T47D (cell line): ENCODE data around the gene SSBP2.

ENCODE experiments used
- DNase-seq, 2 experiments: peaks; one replicate each; pipeline versions ENCODE4 v3.0.0 to v3.0.0-alpha.2; 2011 to 2012; ENCODE audit warnings: low read depth in 1 of 2, low spot score in 1 of 2
- JUND ChIP-seq: IDR thresholded peaks from 2 replicates; pipeline ENCODE4 v1.6.1; 2012; ENCODE audit warnings: low read depth
- in situ Hi-C: cut with HindIII; loops from 2 replicates; pipeline ENCODE4 v1.10.0; 2016; ENCODE audit warnings: low sequenced_read_pairs, low pct_unique_long_range_greater_than_20kb

The SSBP2 gene

DNA sequence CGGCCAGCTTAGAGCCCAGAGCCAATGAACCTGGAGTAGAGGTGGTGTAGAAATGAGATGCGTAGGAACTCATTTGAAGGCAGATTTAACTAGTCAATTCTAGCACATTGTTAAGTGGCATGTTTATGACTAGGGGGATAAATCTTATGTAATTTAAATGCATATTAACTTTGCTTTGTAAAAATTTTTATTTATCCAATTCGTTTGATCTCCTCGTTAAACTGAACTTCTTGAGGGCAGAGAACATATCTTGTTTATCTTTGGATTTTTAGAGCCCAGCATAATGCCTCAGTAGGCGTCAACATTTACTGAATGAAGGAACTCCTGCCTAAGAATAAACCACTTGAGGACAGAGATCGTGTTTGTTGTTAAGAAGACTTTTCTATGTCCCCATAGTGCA lies 315.9 kb downstream of the SSBP2 start:
- DNase-seq, result no peak
- TF ChIP-seq JUND, result no peak

DNA sequence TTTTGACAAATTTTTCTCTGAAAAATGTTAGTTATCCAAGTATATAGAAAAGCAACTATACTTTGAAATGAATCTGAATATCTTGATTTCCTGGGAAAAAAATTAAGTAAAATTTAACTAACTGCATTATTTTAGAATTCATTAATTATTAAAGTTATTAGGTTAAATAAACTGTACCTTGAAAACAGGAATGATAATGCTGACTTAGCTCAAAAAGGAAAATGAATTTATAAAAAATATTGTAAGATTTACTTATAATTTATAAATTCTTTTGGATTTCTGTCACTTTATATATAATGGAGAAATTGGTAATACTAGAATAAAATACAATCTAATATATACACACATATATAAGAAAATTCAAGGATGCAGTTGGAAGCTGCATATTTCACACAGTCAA lies 320.9 kb downstream of the SSBP2 start:
- in situ Hi-C loops, result no loop called here
- DNase-seq, result no peak
- no peak for TF ChIP-seq JUND

More for the DNA sequence above, 315.9 kb downstream of the SSBP2 start:
- in situ Hi-C loops, result no loop called here

DNA sequence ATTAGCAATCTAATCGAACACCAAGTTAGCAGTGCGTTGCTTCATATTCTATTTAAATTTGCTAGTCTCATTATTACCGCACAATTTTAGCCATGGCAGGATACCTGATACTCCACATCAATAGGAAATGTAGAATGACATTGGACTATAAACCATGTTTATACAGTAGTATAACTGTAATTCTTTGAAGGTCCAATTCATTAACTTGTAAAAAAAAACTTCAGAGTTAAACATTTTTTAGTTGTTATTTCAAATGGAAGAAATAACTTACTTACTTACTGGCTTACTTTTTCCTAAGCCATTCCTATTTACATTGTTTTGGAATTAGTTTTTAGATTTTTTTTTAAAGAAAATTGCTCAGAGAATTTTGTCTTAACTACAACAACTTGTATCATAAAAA lies 321.5 kb downstream of the SSBP2 start:
- no peak for TF ChIP-seq JUND
- DNase-seq, result no peak
- in situ Hi-C loops, result no loop called here

DNA sequence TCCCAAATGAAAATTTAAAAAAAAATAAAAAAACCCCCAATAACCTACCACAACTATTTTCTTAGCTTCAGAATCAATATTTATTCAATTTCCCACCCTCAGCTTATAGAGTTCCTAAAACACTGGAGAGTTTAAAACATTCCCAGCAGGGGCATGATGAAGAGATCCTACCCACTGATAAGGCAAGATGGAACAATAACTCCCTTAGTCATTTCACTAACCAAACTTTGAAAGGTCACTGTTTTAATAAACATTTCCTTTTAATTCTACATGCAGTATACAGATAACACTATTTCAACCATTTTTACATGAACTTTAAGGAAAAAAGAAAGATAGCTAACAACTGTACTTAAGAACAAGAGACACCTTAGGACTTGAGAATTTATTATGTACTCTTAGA lies 322.0 kb downstream of the SSBP2 start:
- no peak for TF ChIP-seq JUND
- no peak for DNase-seq
- in situ Hi-C loops, result no loop called here

DNA sequence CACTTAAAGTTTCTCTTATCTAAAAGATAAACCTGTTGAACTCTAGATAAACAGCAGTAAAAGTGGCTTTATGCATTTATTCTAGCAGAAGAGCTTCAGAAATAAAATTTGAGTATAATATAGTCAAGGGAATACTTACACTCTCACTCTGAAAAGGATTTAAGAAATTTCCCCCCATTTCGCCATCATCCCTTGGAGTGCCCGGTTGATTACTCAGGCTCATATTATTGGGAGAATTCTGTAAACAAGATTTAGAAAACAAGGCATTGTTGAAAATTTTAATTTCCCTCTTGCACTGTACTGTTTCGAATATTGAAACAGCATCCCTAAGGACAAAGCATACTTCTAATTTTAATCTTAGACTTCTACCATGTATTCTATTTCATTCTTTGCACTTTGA lies 322.5 kb downstream of the SSBP2 start:
- in situ Hi-C loops, result no loop called here
- no peak for DNase-seq
- no peak for TF ChIP-seq JUND

DNA sequence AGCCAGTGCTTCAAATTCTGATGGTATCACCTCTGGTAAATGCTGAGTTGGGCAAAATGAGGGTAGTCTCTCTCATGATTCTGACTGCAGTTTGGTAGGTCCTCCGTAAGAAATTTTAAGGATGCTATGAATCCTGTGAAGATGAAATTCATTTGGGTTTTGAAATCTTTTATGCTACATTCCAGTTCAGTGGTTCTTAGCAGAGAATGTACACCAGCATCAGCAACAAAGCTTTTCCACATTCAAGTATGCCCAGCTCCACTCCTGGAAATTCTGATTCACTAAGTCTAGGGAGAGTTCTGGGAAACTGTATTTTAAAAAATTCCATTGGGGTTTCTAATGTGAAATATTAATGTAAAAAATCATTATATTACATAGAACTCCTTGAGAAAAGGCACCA lies 323.3 kb downstream of the SSBP2 start:
- no peak for TF ChIP-seq JUND
- in situ Hi-C loops, result no loop called here
- no peak for DNase-seq

DNA sequence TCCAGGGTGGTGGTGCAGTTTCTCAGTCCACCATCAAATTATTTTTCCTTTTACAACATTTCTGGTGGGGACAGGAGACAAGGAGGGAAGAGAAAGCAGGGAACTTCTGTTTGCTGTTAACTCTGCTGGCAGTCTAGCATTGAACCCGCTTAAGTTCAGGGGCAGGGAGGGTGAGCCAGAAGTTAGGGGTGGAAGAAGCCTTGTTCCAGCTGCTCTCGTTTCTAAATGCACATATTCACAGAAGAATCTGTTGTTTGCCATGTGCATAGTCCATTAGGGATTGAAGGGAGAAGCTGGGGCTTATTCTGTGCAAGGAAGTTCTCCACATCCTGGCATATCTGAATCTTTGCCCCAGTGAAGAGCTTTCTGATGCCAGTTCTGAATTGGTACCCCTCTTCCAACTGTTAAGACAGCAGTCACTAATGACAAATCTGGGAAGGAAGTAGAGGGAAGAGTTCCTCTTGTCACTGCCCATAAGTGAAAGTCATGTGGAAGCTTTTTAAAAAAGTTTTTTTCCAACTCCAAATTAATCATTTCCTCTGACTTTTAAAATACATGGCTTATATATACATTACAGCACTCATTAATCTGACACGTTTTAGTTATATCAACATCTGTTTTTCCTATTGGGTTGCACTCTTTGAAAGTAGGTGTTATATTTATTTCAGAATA lies 324.4 kb downstream of the SSBP2 start:
- in situ Hi-C loops, result no loop called here
- no peak for DNase-seq
- no peak for TF ChIP-seq JUND

DNA sequence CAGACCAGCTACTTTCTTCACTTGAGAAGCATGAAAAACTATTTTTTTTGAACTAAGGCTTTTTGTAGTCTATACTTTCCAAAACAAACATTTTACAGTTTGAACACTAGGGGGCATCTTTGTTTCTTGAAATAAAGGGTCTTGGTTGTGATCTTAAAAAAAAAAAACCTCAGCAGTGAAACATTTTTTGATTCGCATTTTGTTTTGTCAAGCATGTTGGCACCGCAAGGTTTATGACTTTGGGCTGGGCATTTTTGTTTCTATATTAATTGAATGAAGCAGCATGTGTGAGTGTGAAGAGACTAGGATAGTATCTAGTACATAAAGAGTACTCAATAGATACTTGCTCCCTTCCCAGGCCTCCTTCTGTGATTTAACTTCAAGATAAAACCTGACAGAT lies 325.3 kb downstream of the SSBP2 start:
- TF ChIP-seq JUND, result no peak
- peak in 1 of 2 experiments; percentile 43 for DNase-seq
- in situ Hi-C loops, result no loop called here

DNA sequence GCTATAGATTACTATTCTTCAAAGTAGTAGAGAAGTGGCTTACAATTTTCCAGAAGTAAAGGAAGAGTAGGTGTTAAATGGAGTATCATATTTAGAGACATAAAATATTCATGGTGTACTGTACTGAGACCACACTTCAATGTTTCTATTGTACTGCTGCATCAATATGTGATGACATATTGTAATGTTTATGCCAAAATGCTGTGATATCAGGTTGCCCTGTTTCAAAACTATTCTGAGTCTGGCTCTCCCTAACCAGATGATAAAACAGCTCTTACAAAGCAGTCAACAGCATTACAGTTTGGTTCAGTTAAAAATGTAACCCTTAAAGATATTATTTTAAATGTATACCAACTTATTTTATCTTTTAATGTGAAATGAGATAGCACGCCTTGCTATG lies 326.2 kb downstream of the SSBP2 start:
- no peak for TF ChIP-seq JUND
- no peak for DNase-seq
- in situ Hi-C loops, result no loop called here

DNA sequence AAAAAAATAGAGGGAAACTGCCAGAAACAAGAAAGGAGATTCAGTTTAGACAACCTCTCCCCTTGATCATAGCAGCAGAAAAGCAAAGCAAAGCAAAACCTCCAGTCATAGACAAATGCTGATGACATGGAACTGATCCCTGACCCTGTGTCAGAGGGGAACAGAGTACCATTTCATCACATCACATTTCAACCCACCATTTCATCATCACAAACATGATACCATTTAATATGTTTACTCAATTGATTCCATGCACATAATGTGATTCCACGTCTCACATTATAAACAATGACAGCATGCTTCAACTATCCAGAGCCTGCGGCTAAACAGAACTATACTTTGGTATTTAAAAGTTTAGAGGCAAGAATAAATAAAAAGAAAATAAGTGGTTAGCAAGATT lies 328.2 kb downstream of the SSBP2 start:
- TF ChIP-seq JUND, result no peak
- DNase-seq, result no peak
- in situ Hi-C loops, result no loop called here

DNA sequence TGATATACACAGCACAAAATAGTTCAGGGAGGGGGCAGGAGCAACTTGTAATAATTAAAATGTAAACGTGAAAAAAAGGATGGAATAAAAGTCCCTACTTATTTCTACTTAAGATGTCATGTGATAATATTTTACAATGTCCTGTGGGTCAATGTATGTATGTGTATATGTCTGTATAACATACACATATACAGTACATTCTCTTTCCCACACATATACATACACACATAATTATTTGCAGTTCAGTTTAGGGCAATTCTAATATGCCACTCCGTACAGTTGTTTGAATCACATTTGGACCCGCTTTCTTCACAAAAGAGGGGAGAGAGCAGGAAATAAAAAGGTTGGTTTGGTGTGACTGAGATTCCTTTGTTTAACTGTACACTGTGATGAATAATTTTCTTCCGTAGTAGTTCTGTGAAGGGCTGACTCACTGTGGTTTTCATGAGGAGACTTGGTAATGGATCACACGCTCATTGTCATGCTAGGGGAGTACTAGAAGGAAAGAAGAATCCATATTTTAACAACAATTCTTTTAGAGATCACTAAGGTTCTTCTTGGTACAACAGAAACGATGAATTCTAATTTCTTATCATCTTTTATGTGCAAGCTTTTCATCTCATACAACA lies 330.7 kb downstream of the SSBP2 start:
- in situ Hi-C loops, result no loop called here
- DNase-seq, result no peak
- TF ChIP-seq JUND, result no peak

DNA sequence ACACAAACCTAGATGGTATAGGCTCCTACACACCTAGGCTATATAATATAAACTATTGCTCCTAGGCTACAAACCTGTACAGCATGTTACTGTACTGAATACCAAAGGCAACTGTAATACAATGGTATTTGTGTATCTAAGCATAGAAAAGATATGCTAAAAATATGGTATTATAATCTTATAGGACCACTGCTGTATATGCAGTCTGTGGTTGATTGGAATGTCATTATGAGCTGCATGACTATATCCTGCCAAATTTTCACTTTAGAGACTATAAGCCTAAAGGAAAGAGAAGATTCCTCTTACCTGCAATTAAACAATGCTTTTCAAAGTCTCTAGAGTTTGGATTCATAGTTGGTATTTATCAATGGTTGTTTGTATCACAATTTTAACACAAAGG lies 332.3 kb downstream of the SSBP2 start:
- no peak for DNase-seq
- TF ChIP-seq JUND, result no peak
- in situ Hi-C loops, result no loop called here

DNA sequence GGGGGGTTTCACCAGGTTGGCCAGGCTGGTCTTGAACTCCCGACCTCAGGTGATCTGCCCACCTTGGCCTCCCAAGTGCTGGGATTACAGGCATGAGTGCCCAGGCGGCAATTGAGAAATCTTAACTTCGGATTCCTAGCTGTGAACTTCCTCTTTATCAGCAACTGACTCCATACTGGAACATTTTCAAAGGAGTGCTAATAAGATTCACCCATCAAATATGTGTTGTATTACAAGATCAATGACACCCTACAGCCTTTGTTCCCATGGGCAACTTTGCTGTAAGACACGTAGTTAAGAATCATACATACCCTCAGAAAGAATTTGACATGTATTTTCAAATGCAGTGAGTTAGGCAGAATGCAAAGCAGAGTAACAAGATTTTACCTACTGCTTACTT lies 333.8 kb downstream of the SSBP2 start:
- in situ Hi-C loops, result no loop called here
- no peak for TF ChIP-seq JUND
- DNase-seq, result no peak

DNA sequence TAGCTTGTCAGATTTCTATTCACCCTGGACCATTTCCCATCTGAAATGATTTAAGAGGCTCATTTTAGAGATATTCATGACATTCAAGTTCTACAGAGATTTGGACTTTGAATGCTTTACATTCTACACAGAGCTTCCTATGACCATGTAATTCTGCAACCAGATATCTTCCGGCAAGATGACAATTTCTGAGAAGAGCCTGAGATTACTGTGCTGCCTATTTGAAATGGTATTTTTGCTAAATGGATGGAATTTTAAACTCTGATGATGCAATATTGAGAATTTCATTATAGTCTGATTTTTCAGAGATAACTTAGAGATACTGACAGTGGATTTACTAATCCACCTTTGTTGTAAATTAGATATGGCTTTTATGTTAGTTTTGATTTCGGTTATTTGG lies 341.0 kb downstream of the SSBP2 start:
- no peak for DNase-seq
- TF ChIP-seq JUND, result no peak
- in situ Hi-C loops, result no loop called here
